ENCODE data around the gene MYO5C.
"Not testable (repeated sequence)": the region's sequence is repeated elsewhere in the genome, so short reads cannot be mapped to it uniquely, and the experiment has no call there.

MYO5C gene

GRCh38 chr15:52172869-52173268 lies 122.7 kb downstream of the MYO5C start:
- no peak for DNase-seq (ENCODE audit: low read depth, low spot score)

- no peak for DNase-seq (ENCODE audit: low read depth, low spot score)
These were observed 123.8 kb downstream of the MYO5C start for GRCh38 chr15:52171807-52172206.

GRCh38 chr15:52171386-52171785 lies 124.2 kb downstream of the MYO5C start:
- DNase-seq (ENCODE audit: low read depth, low spot score): no peak

- DNase-seq (ENCODE audit: low read depth, low spot score): not testable (repeated sequence)
These were observed 125.4 kb downstream of the MYO5C start for GRCh38 chr15:52170199-52170598.

GRCh38 chr15:52165494-52166131 lies 130.0 kb downstream of the MYO5C start:
- not testable (repeated sequence) for DNase-seq (ENCODE audit: low read depth, low spot score)

GRCh38 chr15:52164631-52165265 lies 130.9 kb downstream of the MYO5C start:
- DNase-seq (ENCODE audit: low read depth, low spot score): no peak

GRCh38 chr15:52163321-52164190 lies 132.0 kb downstream of the MYO5C start:
- DNase-seq (ENCODE audit: low read depth, low spot score): no peak

GRCh38 chr15:52162876-52163275 lies 132.7 kb downstream of the MYO5C start:
- DNase-seq (ENCODE audit: low read depth, low spot score): no peak

- DNase-seq (ENCODE audit: low read depth, low spot score): no peak
These were observed 133.3 kb downstream of the MYO5C start for GRCh38 chr15:52162260-52162659.

- DNase-seq (ENCODE audit: low read depth, low spot score): no peak
These were observed 134.1 kb downstream of the MYO5C start for GRCh38 chr15:52161406-52161966.

- DNase-seq (ENCODE audit: low read depth, low spot score): no peak
These were observed 136.0 kb downstream of the MYO5C start for GRCh38 chr15:52159645-52160044.

- DNase-seq (ENCODE audit: low read depth, low spot score): no peak
These were observed 137.4 kb downstream of the MYO5C start for GRCh38 chr15:52158084-52158765.

- DNase-seq (ENCODE audit: low read depth, low spot score): no peak
These were observed 139.7 kb downstream of the MYO5C start for GRCh38 chr15:52155878-52156277.

GRCh38 chr15:52154896-52155865 lies 140.4 kb downstream of the MYO5C start:
- no peak for DNase-seq (ENCODE audit: low read depth, low spot score)

GRCh38 chr15:52153900-52154895 lies 141.4 kb downstream of the MYO5C start:
- DNase-seq (ENCODE audit: low read depth, low spot score): no peak

GRCh38 chr15:52151353-52151752 lies 144.3 kb downstream of the MYO5C start:
- DNase-seq (ENCODE audit: low read depth, low spot score): no peak

- no peak for DNase-seq (ENCODE audit: low read depth, low spot score)
These were observed 144.7 kb downstream of the MYO5C start for GRCh38 chr15:52150871-52151270.

GRCh38 chr15:52150043-52150825 lies 145.4 kb downstream of the MYO5C start:
- no peak for DNase-seq (ENCODE audit: low read depth, low spot score)
